Measurements from ENCODE around the gene PVR.
A peak's percentile ranks its signal among the peaks of the same experiment; 100 is the strongest.
"Not testable (repeated sequence)": the region's sequence is repeated elsewhere in the genome, so short reads cannot be mapped to it uniquely, and the experiment has no call there.

The PVR gene

GRCh38 chr19:44618640-44619357 lies 24.9 kb upstream of the PVR start:
- no peak for DNase-seq (ENCODE audit: low read depth in 2 of 3, low spot score in 1 of 3)

GRCh38 chr19:44620667-44621066 lies 23.0 kb upstream of the PVR start:
- DNase-seq (ENCODE audit: low read depth in 2 of 3, low spot score in 1 of 3), result no peak

- DNase-seq (ENCODE audit: low read depth in 2 of 3, low spot score in 1 of 3), result no peak
These were observed 22.3 kb upstream of the PVR start for GRCh38 chr19:44621367-44621766.

GRCh38 chr19:44623080-44623479 lies 20.6 kb upstream of the PVR start:
- DNase-seq (ENCODE audit: low read depth in 2 of 3, low spot score in 1 of 3), result no peak

GRCh38 chr19:44623626-44624025 lies 20.1 kb upstream of the PVR start:
- no peak for DNase-seq (ENCODE audit: low read depth in 2 of 3, low spot score in 1 of 3)

- DNase-seq (ENCODE audit: low read depth in 2 of 3, low spot score in 1 of 3), result no peak
These were observed 18.8 kb upstream of the PVR start for GRCh38 chr19:44624840-44625354.

- DNase-seq (ENCODE audit: low read depth in 2 of 3, low spot score in 1 of 3), result not testable (repeated sequence)
These were observed 18.1 kb upstream of the PVR start for GRCh38 chr19:44625637-44626036.

GRCh38 chr19:44626048-44626624 lies 17.6 kb upstream of the PVR start:
- DNase-seq (ENCODE audit: low read depth in 2 of 3, low spot score in 1 of 3), result no peak

- DNase-seq (ENCODE audit: low read depth in 2 of 3, low spot score in 1 of 3), result no peak
These were observed 16.1 kb upstream of the PVR start for GRCh38 chr19:44627631-44628030.

- no peak for DNase-seq (ENCODE audit: low read depth in 2 of 3, low spot score in 1 of 3)
These were observed 14.9 kb upstream of the PVR start for GRCh38 chr19:44628793-44629192.

- DNase-seq (ENCODE audit: low read depth in 2 of 3, low spot score in 1 of 3), result not testable (repeated sequence)
These were observed 12.1 kb upstream of the PVR start for GRCh38 chr19:44631611-44632010.

GRCh38 chr19:44634058-44634457 lies 9.7 kb upstream of the PVR start:
- not testable (repeated sequence) for DNase-seq (ENCODE audit: low read depth in 2 of 3, low spot score in 1 of 3)

GRCh38 chr19:44634785-44635184 lies 8.9 kb upstream of the PVR start:
- DNase-seq (ENCODE audit: low read depth in 2 of 3, low spot score in 1 of 3), result no peak

- DNase-seq (ENCODE audit: low read depth in 2 of 3, low spot score in 1 of 3), result no peak
These were observed 7.9 kb upstream of the PVR start for GRCh38 chr19:44635581-44636438.

GRCh38 chr19:44636439-44637389 lies 7.0 kb upstream of the PVR start:
- DNase-seq (ENCODE audit: low read depth in 2 of 3, low spot score in 1 of 3), result no peak

GRCh38 chr19:44637390-44637764 lies 6.3 kb upstream of the PVR start:
- no peak for DNase-seq (ENCODE audit: low read depth in 2 of 3, low spot score in 1 of 3)

- no peak for DNase-seq (ENCODE audit: low read depth in 2 of 3, low spot score in 1 of 3)
These were observed 3.2 kb upstream of the PVR start for GRCh38 chr19:44640518-44640917.

GRCh38 chr19:44641501-44642265 lies 2.0 kb upstream of the PVR start:
- no peak for DNase-seq (ENCODE audit: low read depth in 2 of 3, low spot score in 1 of 3)

GRCh38 chr19:44642377-44642776 lies 1.3 kb upstream of the PVR start:
- DNase-seq (ENCODE audit: low read depth in 2 of 3, low spot score in 1 of 3), result no peak

GRCh38 chr19:44644402-44645016 lies 799 bp downstream of the PVR start:
- DNase-seq (ENCODE audit: low read depth in 2 of 3, low spot score in 1 of 3), result peak in 1 of 3 donors; percentile 4
